HEK293 (cell line): ENCODE results near the gene DES.

Source experiments
- AEBP2 ChIP-seq: fragments of 450-650 bp; formaldehyde crosslinking; IDR thresholded peaks from 2 replicates; pipeline ENCODE4 v1.5.1; 2016; ENCODE audit warnings: missing biosample characterization, missing genetic modification characterization, borderline replicate concordance
- ELK4 ChIP-seq: IDR thresholded peaks from 2 replicates; pipeline ENCODE4 v1.6.1; 2011; ENCODE audit warnings: mild to moderate bottlenecking, low read depth, low read length, borderline replicate concordance
- GLIS1 ChIP-seq: fragments of 450-650 bp; formaldehyde crosslinking; IDR thresholded peaks from 2 replicates; pipeline ENCODE4 v1.5.1; 2016; ENCODE audit warnings: missing biosample characterization, missing genetic modification characterization
- KLF17 ChIP-seq: fragments of 450-650 bp; formaldehyde crosslinking; IDR thresholded peaks from 2 replicates; pipeline ENCODE4 v1.5.1; 2016; ENCODE audit warnings: missing biosample characterization, missing genetic modification characterization
- MEIS1 ChIP-seq: sonication (generic); formaldehyde crosslinking; IDR thresholded peaks from 2 replicates; pipeline ENCODE4 v1.8.1; 2022; ENCODE audit warnings: missing genetic modification reagents, mild to moderate bottlenecking, borderline replicate concordance
- PRDM2 ChIP-seq: fragments of 450-650 bp; formaldehyde crosslinking; IDR thresholded peaks from 2 replicates; pipeline ENCODE4 v1.5.1; 2016; ENCODE audit warnings: missing biosample characterization, missing genetic modification characterization, borderline replicate concordance
- REST ChIP-seq: fragments of 450-650 bp; formaldehyde crosslinking; IDR thresholded peaks from 2 replicates; pipeline ENCODE4 v1.5.1; 2016; ENCODE audit warnings: missing biosample characterization, missing genetic modification characterization
- SP3 ChIP-seq: fragments of 450-650 bp; formaldehyde crosslinking; IDR thresholded peaks from 2 replicates; pipeline ENCODE4 v1.5.1; 2016; ENCODE audit warnings: missing biosample characterization, missing genetic modification characterization
- ZFP37 ChIP-seq: fragments of 450-650 bp; formaldehyde crosslinking; IDR thresholded peaks from 2 replicates; pipeline ENCODE4 v1.5.1; 2016; ENCODE audit warnings: missing biosample characterization, missing genetic modification characterization
- ZNF112 ChIP-seq: fragments of 450-650 bp; formaldehyde crosslinking; IDR thresholded peaks from 2 replicates; pipeline ENCODE4 v1.5.0; 2017; ENCODE audit warnings: missing biosample characterization, missing genetic modification characterization
- ZNF155 ChIP-seq: fragments of 450-650 bp; formaldehyde crosslinking; IDR thresholded peaks from 2 replicates; pipeline ENCODE4 v1.5.1; 2016; ENCODE audit warnings: missing biosample characterization, missing genetic modification characterization
- ZNF311 ChIP-seq: fragments of 450-650 bp; formaldehyde crosslinking; IDR thresholded peaks from 2 replicates; pipeline ENCODE4 v1.5.1; 2017; ENCODE audit warnings: missing biosample characterization, missing genetic modification characterization, borderline replicate concordance
- ZNF404 ChIP-seq: fragments of 450-650 bp; formaldehyde crosslinking; IDR thresholded peaks from 2 replicates; pipeline ENCODE4 v1.5.1; 2017; ENCODE audit warnings: missing biosample characterization, missing genetic modification characterization
- ZNF416 ChIP-seq: fragments of 450-650 bp; formaldehyde crosslinking; IDR thresholded peaks from 2 replicates; pipeline ENCODE4 v1.5.1; 2016; ENCODE audit warnings: missing biosample characterization, missing genetic modification characterization
- ZNF48 ChIP-seq: fragments of 450-650 bp; formaldehyde crosslinking; IDR thresholded peaks from 2 replicates; pipeline ENCODE4 v1.5.1; 2016; ENCODE audit warnings: missing biosample characterization, missing genetic modification characterization
- ZNF501 ChIP-seq: fragments of 450-650 bp; formaldehyde crosslinking; IDR thresholded peaks from 2 replicates; pipeline ENCODE4 v1.5.1; 2016; ENCODE audit warnings: missing biosample characterization, missing genetic modification characterization
- ZNF521 ChIP-seq: fragments of 450-650 bp; formaldehyde crosslinking; IDR thresholded peaks from 2 replicates; pipeline ENCODE4 v1.5.1; 2017; ENCODE audit warnings: missing biosample characterization, mild to moderate bottlenecking, missing genetic modification characterization
- ZNF530 ChIP-seq: fragments of 450-650 bp; formaldehyde crosslinking; IDR thresholded peaks from 2 replicates; pipeline ENCODE4 v1.5.1; 2016; ENCODE audit warnings: low read depth, missing biosample characterization, missing genetic modification characterization
- ZNF544 ChIP-seq: fragments of 450-650 bp; formaldehyde crosslinking; IDR thresholded peaks from 2 replicates; pipeline ENCODE4 v1.5.0; 2017; ENCODE audit warnings: missing biosample characterization, missing genetic modification characterization
- ZNF596 ChIP-seq: fragments of 450-650 bp; IDR thresholded peaks from 2 replicates; pipeline ENCODE4 v1.5.0; 2018; ENCODE audit warnings: missing biosample characterization, mild to moderate bottlenecking, missing genetic modification characterization, moderate library complexity
- ZNF610 ChIP-seq: fragments of 450-650 bp; formaldehyde crosslinking; IDR thresholded peaks from 2 replicates; pipeline ENCODE4 v1.5.1; 2016; ENCODE audit warnings: missing biosample characterization, missing genetic modification characterization, borderline replicate concordance
- ZNF670 ChIP-seq: fragments of 450-650 bp; formaldehyde crosslinking; IDR thresholded peaks from 2 replicates; pipeline ENCODE4 v1.5.1; 2016; ENCODE audit warnings: missing biosample characterization, missing genetic modification characterization, low read depth
- ZNF692 ChIP-seq: fragments of 450-650 bp; formaldehyde crosslinking; IDR thresholded peaks from 2 replicates; pipeline ENCODE4 v1.5.1; 2016; ENCODE audit warnings: missing biosample characterization, missing genetic modification characterization
- ZNF791 ChIP-seq: fragments of 450-650 bp; formaldehyde crosslinking; IDR thresholded peaks from 2 replicates; pipeline ENCODE4 v1.5.1; 2016; ENCODE audit warnings: missing biosample characterization, missing genetic modification characterization
- ZNF792 ChIP-seq: fragments of 450-650 bp; formaldehyde crosslinking; IDR thresholded peaks from 2 replicates; pipeline ENCODE4 v1.5.1; 2016; ENCODE audit warnings: missing biosample characterization, missing genetic modification characterization
- ZNF843 ChIP-seq: fragments of 450-650 bp; formaldehyde crosslinking; IDR thresholded peaks from 2 replicates; pipeline ENCODE4 v1.5.1; 2016; ENCODE audit warnings: missing biosample characterization, missing genetic modification characterization
- ZXDB ChIP-seq: fragments of 450-650 bp; formaldehyde crosslinking; IDR thresholded peaks from 2 replicates; pipeline ENCODE4 v1.5.1; 2016; ENCODE audit warnings: missing biosample characterization, missing genetic modification characterization

Gene DES

GRCh38 chr2:219369447-219369861 is 48.7 kb upstream of the DES start (continued):
- TF ChIP-seq KLF17 (tag by site-specific recombination) (no peak), ZNF596 (tag by site-specific recombination) (no peak), ZNF155 (tag by site-specific recombination) (no peak), ZNF311 (no peak), AEBP2 (tag by site-specific recombination) (no peak), ZNF670 (tag by site-specific recombination) (0 out of 2 replicates have a peak, but pooled peaks have one; percentile 61), ZNF521 (tag by site-specific recombination) (peak; percentile 46; the same call in 1 of the 2 replicates), GLIS1 (tag by site-specific recombination) (0 out of 2 replicates have a peak, but pooled peaks have one; percentile 16), ELK4 (no peak), ZXDB (tag by site-specific recombination) (peak; percentile 80), ZNF530 (tag by site-specific recombination) (no peak), ZNF692 (peak; percentile 93), ZNF791 (tag by site-specific recombination) (no peak), ZNF610 (no peak), REST (tag by site-specific recombination) (no peak), MEIS1 (CRISPR knock-in tag) (no peak), ZNF48 (tag by site-specific recombination) (no peak), PRDM2 (tag by site-specific recombination) (peak; percentile 84; the same call in 1 of the 2 replicates), ZNF416 (tag by site-specific recombination) (peak; percentile 81), ZNF404 (tag by site-specific recombination) (no peak), ZNF501 (tag by site-specific recombination) (no peak), ZFP37 (tag by site-specific recombination) (no peak), ZNF112 (tag by site-specific recombination) (peak; percentile 87), ZNF843 (peak; percentile 79), ZNF792 (tag by site-specific recombination) (peak; percentile 80; the same call in 1 of the 2 replicates), SP3 (tag by site-specific recombination) (0 out of 2 replicates have a peak, but pooled peaks have one; percentile 12), ZNF544 (tag by site-specific recombination) (no peak)
